Ovary (tissue), 9 donors: Measurements from ENCODE around the gene CEP72. TPM values are rescaled to one million over a fixed set of nuclear protein-coding genes. Genes with fewer than 3 reads are reported as not detected.

Source experiments
- DNase-seq, 5 donors: peaks; one replicate each; pipeline ENCODE4 v3.0.0-alpha.2; 2019 to 2020
- H3K27ac ChIP-seq, 2 donors: fragments of 200-600 bp; one replicate each; pipeline versions ENCODE4 v1.5.1 to v1.8.0; 2019 to 2022
- H3K27me3 ChIP-seq: fragments of 200-600 bp; one replicate; pipeline ENCODE4 v1.8.0; 2022
- H3K36me3 ChIP-seq: fragments of 200-600 bp; sonication (generic); one replicate; pipeline ENCODE4 v1.5.1; 2019
- H3K4me1 ChIP-seq: one replicate; pipeline ENCODE4 v1.8.1; 2013; ENCODE audit warnings: mild to moderate bottlenecking, moderate library complexity; ENCODE audit not compliant: insufficient read depth
- H3K4me3 ChIP-seq: fragments of 200-600 bp; sonication (generic); one replicate; pipeline ENCODE4 v1.5.1; 2017
- H3K9me3 ChIP-seq, 2 donors: fragments of 200-600 bp in 1 of 2; sonication (generic) in 1 of 2; one replicate each; pipeline versions ENCODE4 v1.5.1 to v1.8.1; 2013 to 2019; ENCODE audit warnings: mild to moderate bottlenecking in 1 of 2, moderate library complexity in 1 of 2
- CTCF ChIP-seq, 3 donors: fragments of 450-650 bp in 2 of 3; fragments of 200-600 bp in 1 of 3; IDR thresholded peaks; one replicate each; pipeline versions ENCODE4 v1.5.1 to v1.8.0; 2016 to 2022; ENCODE audit warnings: antibody characterized with exemption in 3 of 3, mild to moderate bottlenecking in 1 of 3
- EP300 ChIP-seq: sonication (generic); formaldehyde crosslinking; IDR thresholded peaks from one replicate; pipeline ENCODE4 v1.6.1; 2017; ENCODE audit warnings: antibody characterized with exemption
- POLR2A ChIP-seq: fragments of 450-650 bp; IDR thresholded peaks from one replicate; pipeline ENCODE4 v1.6.1; 2017; ENCODE audit warnings: antibody characterized with exemption, mild to moderate bottlenecking, moderate library complexity
- WGBS, 3 donors: extraction: QIAGEN DNeasy Blood & Tissue Kit in 1 of 3; methylation state at CpG; one replicate each; pipeline versions ENCODE4 v1.1.5 to v1.1.7; 2013 to 2017; 5-methylcytosine and 5-hydroxymethylcytosine counted together
- intact Hi-C, 4 donors: fragments of 100-400 bp; cut with DNase I; formaldehyde crosslinking; loops; one replicate each; pipeline versions ENCODE4 v1.11.0 to v1.15.1; 2022 to 2023
- polyA plus RNA-seq, 2 donors: library from polyadenylated mRNA; stranded (reverse); fragments of 200-250 nt in 1 of 2; fragments of 350-450 nt in 1 of 2; fragmentation: Illumina TruSeq in 1 of 2; extraction: RNeasy Lipid Tissue Mini Kit (QIAGEN cat#74804) in 1 of 2; gene quantifications; one replicate each; pipeline ENCODE4 v1.2.3, GENCODE V29; 2013 to 2014
- total RNA-seq, 7 donors: library from RNA; depleted of rRNA in 2 of 7; stranded (reverse); fragments of >200 nt in 2 of 7; fragmentation: NEBNext Ultra II Directional in 3 of 7; extraction: Animal tissue kit (Norgen Biotek cat#: 25700) in 3 of 7; gene quantifications; one replicate each; pipeline versions ENCODE4 v1.1.0 to v1.2.4, GENCODE V29; 2016 to 2023
- donor health status: DM: no; HTN: no; CAD: no; lungs with moderate emphysema.
- donor health status: DM: no; HTN: no; CAD: no.
- donor health status: Bipolar disorder and iron deficiency.
- donor health status: DM: yes; HTN: yes; CAD: no.
- donor health status: DM: no; HTN: no; CAD: no.
- donor health status: DM: yes; HTN: yes; CAD: no.

Gene CEP72
- total and polyA plus RNA-seq, 9 donors: 1.6 to 11.2 (median 7.7) TPM

DNA sequence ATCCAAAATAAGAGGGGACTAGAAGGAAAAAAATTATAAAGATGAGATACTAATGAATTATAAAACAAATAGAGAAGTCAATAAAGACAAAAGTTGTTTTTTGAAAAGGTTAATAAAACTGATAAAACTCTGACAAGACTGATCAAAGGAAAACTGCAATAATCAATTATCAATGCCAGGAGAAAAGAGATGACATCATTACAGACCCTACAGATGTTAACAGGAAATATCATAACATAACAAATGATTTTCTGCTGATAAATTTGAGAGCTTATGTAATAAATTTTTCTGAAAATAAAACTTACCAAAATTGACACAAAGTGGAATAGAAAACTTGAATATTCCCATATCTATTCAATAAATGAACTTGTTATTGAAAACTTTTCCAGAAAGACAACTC, 34.3 kb upstream of the CEP72 start:
- DNase-seq: no peak
- Histone ChIP-seq H3K4me3 (no peak overlapping the region), H3K27ac (no peak overlapping the region), H3K4me1 (no peaks in the 10 kb centered on the region), H3K27me3 (no peaks in the 10 kb centered on the region), H3K36me3 (no peaks in the 10 kb centered on the region), H3K9me3 (peaks cover 0 to 4% of the 10 kb centered on the region in 2 donors)
- intact Hi-C loops: no loop called here
- TF ChIP-seq EP300 (no peak), CTCF (IDR thresholded peaks at IDR 0.05) (no peak), POLR2A (no peak)

DNA sequence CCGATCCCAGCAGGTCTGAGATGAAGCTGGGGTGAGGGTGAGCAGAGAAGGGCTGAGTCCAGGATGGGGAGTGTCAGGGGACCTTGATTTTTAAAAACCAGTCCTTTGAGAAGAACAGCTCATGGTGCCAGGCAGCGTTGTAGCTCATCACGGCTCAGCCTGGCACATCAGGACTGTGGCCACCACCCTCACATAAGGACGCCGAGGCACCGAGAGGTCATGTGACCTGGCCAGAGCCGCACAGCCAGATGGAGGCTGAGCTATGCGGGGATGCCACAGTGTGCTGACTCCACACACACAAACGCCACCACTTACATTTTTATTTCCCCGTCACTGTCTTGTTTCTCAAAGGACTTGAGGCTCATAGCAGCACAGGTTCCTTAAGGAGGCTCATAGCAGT, 32.9 kb upstream of the CEP72 start:
- no peaks in the 10 kb centered on the region for H3K27me3 ChIP-seq
- H3K4me1 ChIP-seq: no peaks in the 10 kb centered on the region
- 72 to 80% (median 73%) methylated on average over 10 of the region's 10 CpGs for WGBS, 3 donors
- intact Hi-C loops: no loop called here
- no peak for DNase-seq
- peaks cover 0 to 4% of the 10 kb centered on the region in 2 donors for H3K9me3 ChIP-seq
- H3K36me3 ChIP-seq: no peaks in the 10 kb centered on the region
- no peak overlapping the region for H3K4me3 ChIP-seq
- no peak overlapping the region for H3K27ac ChIP-seq
- TF ChIP-seq EP300 (no peak), CTCF (IDR thresholded peaks at IDR 0.05) (no peak), POLR2A (no peak)

GRCh38 chr5:579746-580366, 32.3 kb upstream of the CEP72 start:
- H3K27ac ChIP-seq: no peak overlapping the region
- no peaks in the 10 kb centered on the region for H3K36me3 ChIP-seq
- DNase-seq: no peak
- H3K9me3 ChIP-seq: peaks cover 0 to 4% of the 10 kb centered on the region in 2 donors
- H3K4me1 ChIP-seq: no peaks in the 10 kb centered on the region
- 44 to 48% (median 45%) methylated on average over 13 to 17 of the region's 17 CpGs for WGBS, 3 donors
- TF ChIP-seq CTCF (IDR thresholded peaks at IDR 0.05): no peak
- no peak for TF ChIP-seq EP300
- no peak for TF ChIP-seq POLR2A
- intact Hi-C loops: no loop called here
- no peak overlapping the region for H3K4me3 ChIP-seq
- no peaks in the 10 kb centered on the region for H3K27me3 ChIP-seq

DNA sequence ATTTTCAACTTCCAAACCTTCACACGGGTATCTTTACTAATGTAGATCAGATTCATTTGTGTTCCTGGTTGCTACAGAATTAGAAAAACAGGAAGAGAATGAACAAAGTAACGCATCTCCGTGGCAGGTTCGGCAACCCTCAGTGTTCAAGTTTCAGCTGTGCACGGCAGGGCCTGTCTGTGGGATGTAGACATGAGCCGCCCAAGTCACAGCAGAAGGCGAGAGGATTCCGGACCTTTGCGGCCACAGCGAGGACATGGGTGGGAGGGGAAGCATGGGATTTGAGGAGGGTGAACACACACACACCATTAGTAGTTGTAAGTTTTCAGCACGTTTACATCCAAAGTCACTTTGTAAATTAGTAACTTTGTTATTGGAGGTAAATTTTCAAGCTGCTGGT, 31.7 kb upstream of the CEP72 start:
- no peak for DNase-seq
- Histone ChIP-seq H3K36me3 (no peaks in the 10 kb centered on the region), H3K9me3 (peaks cover 0 to 2% of the 10 kb centered on the region in 2 donors), H3K27ac (no peak overlapping the region), H3K4me3 (no peak overlapping the region), H3K4me1 (no peaks in the 10 kb centered on the region), H3K27me3 (no peaks in the 10 kb centered on the region)
- WGBS, 3 donors: 44 to 57% (median 51%) methylated on average over 11 of the region's 11 CpGs
- TF ChIP-seq CTCF (IDR thresholded peaks at IDR 0.05): no peak
- no peak for TF ChIP-seq EP300
- no peak for TF ChIP-seq POLR2A
- intact Hi-C loops: no loop called here
